Caco-2 (cell line): ENCODE results near the gene FYTTD1. TPM values are rescaled to one million over a fixed set of nuclear protein-coding genes. Genes with fewer than 3 reads are reported as not detected.

ENCODE experiments used
- BruUV-seq: library from RNA; stranded (reverse); fragments of 400-500 nt; replicated peaks from 2 replicates; lab custom pipeline; 2021; lab: Mats Ljungman, UMichigan
- CTCF ChIA-PET: fragments of 300-600 bp; sonication (Branson Sonifier 250); formaldehyde crosslinking; loops from one replicate; lab custom pipeline; 2022; ENCODE audit warnings: antibody characterized with exemption; lab: Charles Lee
- POLR2A ChIA-PET: fragments of 300-600 bp; sonication (Branson Sonifier 250); formaldehyde crosslinking; loops from one replicate; lab custom pipeline; 2022; ENCODE audit warnings: antibody characterized with exemption; lab: Charles Lee
- DNase-seq, 2 experiments: peaks; one replicate each; pipeline versions ENCODE4 v3.0.0 to v3.0.0-alpha.2; 2020 to 2022
- H3K27me3 ChIP-seq: replicated peaks from 2 replicates; pipeline ENCODE4 v1.6.0; 2011; ENCODE audit warnings: low read length; ENCODE audit not compliant: control insufficient read depth, insufficient read depth
- H3K36me3 ChIP-seq: 2 replicates; pipeline ENCODE4 v1.5.1; 2011; ENCODE audit warnings: low read length; ENCODE audit not compliant: control insufficient read depth, insufficient read depth
- H3K4me1 ChIP-seq: fragments of 250-450 bp; sonication (Bioruptor Pico); 2 replicates; pipeline ENCODE4 v1.5.1; 2020; ENCODE audit warnings: mild to moderate bottlenecking
- H3K4me3 ChIP-seq: 2 replicates; pipeline ENCODE4 v1.5.1; 2011; ENCODE audit warnings: low read depth, mild to moderate bottlenecking, control low read depth, low read length
- H3K9me3 ChIP-seq: fragments of 250-450 bp; sonication (Bioruptor Pico); 2 replicates; pipeline ENCODE4 v1.5.1; 2020; ENCODE audit warnings: mild to moderate bottlenecking, moderate library complexity
- H3K27ac Mint-ChIP-seq: one replicate; pipeline ENCODE4 v1.8.0; 2022; ENCODE audit warnings: mixed read lengths; ENCODE audit not compliant: unreplicated experiment
- H3K27me3 Mint-ChIP-seq: one replicate; pipeline ENCODE4 v1.8.0; 2022; ENCODE audit warnings: mixed read lengths; ENCODE audit not compliant: insufficient read depth, unreplicated experiment
- H3K36me3 Mint-ChIP-seq: one replicate; pipeline ENCODE4 v1.8.0; 2022; ENCODE audit warnings: mild to moderate bottlenecking, mixed read lengths; ENCODE audit not compliant: insufficient read depth, unreplicated experiment
- H3K4me1 Mint-ChIP-seq: one replicate; pipeline ENCODE4 v1.8.0; 2022; ENCODE audit warnings: low read depth, mixed read lengths; ENCODE audit not compliant: unreplicated experiment
- H3K4me3 Mint-ChIP-seq: one replicate; pipeline ENCODE4 v1.8.0; 2022; ENCODE audit warnings: mild to moderate bottlenecking, moderate library complexity, mixed read lengths; ENCODE audit not compliant: unreplicated experiment
- H3K9me3 Mint-ChIP-seq: one replicate; pipeline ENCODE4 v1.8.0; 2022; ENCODE audit warnings: mixed read lengths; ENCODE audit not compliant: unreplicated experiment
- intact Hi-C: fragments of 100-400 bp; cut with micrococcal nuclease; formaldehyde crosslinking; loops from one replicate; pipeline ENCODE4 v1.10.0; 2022; ENCODE audit not compliant: unreplicated experiment
- total RNA-seq: library from RNA; stranded (reverse); gene quantifications from 2 replicates; pipeline ENCODE4 v1.2.3, GENCODE V29; 2022
- TF ChIP-seq, protein P1 (sequence below), 2 experiments: fragments of 200-600 bp in 1 of 2; IDR thresholded peaks; 1 replicate in 1 of 2; 2 replicates in 1 of 2; pipeline versions ENCODE4 v1.5.1 to v1.8.0; 2011 to 2022; ENCODE audit warnings: antibody characterized with exemption in 1 of 2, control low read depth in 1 of 2, inconsistent platforms in 1 of 2, low read depth in 1 of 2, low read length in 1 of 2, mild to moderate bottlenecking in 1 of 2, moderate library complexity in 1 of 2; ENCODE audit not compliant: insufficient read depth in 1 of 2, severe bottlenecking in 1 of 2, unreplicated experiment in 1 of 2

Gene FYTTD1
- total RNA-seq, 1 experiment from 2014 or later, result 41.6 TPM

DNA sequence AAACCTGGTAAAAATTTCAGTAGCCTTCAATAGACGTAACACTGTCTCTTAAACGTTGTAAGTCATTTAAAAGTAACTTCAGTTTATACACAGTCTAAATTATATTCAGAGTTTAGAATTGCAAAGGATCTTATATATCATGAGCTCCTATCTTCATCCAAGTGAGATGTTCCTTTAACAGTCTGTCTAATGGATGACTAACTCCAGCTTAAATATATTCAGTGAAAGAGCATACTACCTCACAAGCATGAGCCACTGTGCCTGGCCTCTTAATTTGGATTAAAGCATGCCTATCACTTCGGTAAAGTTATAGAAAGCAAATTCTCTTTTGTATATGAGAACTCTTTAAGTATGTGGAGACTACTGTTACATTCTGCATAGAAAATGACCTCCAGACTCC lies 7.0 kb downstream of the FYTTD1 start:
- DNase-seq, result no peak
- TF ChIP-seq, protein P1, sequence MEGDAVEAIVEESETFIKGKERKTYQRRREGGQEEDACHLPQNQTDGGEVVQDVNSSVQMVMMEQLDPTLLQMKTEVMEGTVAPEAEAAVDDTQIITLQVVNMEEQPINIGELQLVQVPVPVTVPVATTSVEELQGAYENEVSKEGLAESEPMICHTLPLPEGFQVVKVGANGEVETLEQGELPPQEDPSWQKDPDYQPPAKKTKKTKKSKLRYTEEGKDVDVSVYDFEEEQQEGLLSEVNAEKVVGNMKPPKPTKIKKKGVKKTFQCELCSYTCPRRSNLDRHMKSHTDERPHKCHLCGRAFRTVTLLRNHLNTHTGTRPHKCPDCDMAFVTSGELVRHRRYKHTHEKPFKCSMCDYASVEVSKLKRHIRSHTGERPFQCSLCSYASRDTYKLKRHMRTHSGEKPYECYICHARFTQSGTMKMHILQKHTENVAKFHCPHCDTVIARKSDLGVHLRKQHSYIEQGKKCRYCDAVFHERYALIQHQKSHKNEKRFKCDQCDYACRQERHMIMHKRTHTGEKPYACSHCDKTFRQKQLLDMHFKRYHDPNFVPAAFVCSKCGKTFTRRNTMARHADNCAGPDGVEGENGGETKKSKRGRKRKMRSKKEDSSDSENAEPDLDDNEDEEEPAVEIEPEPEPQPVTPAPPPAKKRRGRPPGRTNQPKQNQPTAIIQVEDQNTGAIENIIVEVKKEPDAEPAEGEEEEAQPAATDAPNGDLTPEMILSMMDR (IDR thresholded peaks at IDR 0.05; ENCODE audit: insufficient read depth in 1 of 2, low read depth in 1 of 2, low read length in 1 of 2, severe bottlenecking in 1 of 2, unreplicated experiment in 1 of 2), result no peak
- no peaks in the 10 kb centered on the region for H3K27me3 ChIP-seq
- Mint-ChIP-seq H3K36me3 (no peaks in the 10 kb centered on the region), H3K4me3 (no peak overlapping the region), H3K9me3 (no peaks in the 10 kb centered on the region), H3K27me3 (no peaks in the 10 kb centered on the region), H3K27ac (no peak overlapping the region), H3K4me1 (peaks cover 6% of the 10 kb centered on the region)
- H3K9me3 ChIP-seq, result no peaks in the 10 kb centered on the region
- H3K4me3 ChIP-seq, result no peak overlapping the region
- BruUV-seq, result no TSS peak
- intact Hi-C loops, result no loop called here
- POLR2A ChIA-PET, result no interaction called here
- CTCF ChIA-PET, result no interaction called here
- H3K36me3 ChIP-seq, result no peaks in the 10 kb centered on the region; the same call in 1 of the 2 replicates
- peaks cover 18% of the 10 kb centered on the region for H3K4me1 ChIP-seq

DNA sequence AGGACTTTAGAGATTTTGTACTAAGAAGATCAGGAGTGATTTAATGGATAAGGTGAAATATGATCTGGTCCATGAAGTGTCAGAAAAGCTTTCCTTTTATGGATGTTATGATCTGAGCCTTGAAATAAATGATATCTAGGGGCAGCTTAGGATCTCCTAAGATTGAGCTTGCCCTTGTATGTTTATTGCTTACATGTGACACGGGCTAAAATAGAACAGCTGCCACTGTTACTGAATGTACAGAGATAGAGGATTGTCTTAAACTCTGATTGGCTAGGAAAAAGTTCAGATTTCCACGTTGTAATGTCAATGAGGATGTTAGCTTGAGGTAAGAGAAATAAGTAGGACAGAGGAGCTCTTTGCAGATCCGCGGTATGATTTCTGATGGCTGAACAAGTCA lies 8.8 kb downstream of the FYTTD1 start:
- CTCF ChIA-PET, result no interaction called here
- no TSS peak for BruUV-seq
- TF ChIP-seq, protein P1 (IDR thresholded peaks at IDR 0.05; ENCODE audit: insufficient read depth in 1 of 2, low read depth in 1 of 2, low read length in 1 of 2, severe bottlenecking in 1 of 2, unreplicated experiment in 1 of 2), result no peak
- Histone ChIP-seq H3K27me3 (no peaks in the 10 kb centered on the region), H3K36me3 (no peaks in the 10 kb centered on the region; the same call in 1 of the 2 replicates), H3K9me3 (no peaks in the 10 kb centered on the region), H3K4me3 (no peak overlapping the region), H3K4me1 (peaks cover 6% of the 10 kb centered on the region; the same call in 1 of the 2 replicates)
- Mint-ChIP-seq H3K27ac (no peak overlapping the region), H3K36me3 (no peaks in the 10 kb centered on the region), H3K9me3 (no peaks in the 10 kb centered on the region), H3K4me3 (no peak overlapping the region), H3K4me1 (peaks cover 6% of the 10 kb centered on the region), H3K27me3 (no peaks in the 10 kb centered on the region)
- POLR2A ChIA-PET, result no interaction called here
- intact Hi-C loops, result no loop called here
- DNase-seq, result no peak

DNA sequence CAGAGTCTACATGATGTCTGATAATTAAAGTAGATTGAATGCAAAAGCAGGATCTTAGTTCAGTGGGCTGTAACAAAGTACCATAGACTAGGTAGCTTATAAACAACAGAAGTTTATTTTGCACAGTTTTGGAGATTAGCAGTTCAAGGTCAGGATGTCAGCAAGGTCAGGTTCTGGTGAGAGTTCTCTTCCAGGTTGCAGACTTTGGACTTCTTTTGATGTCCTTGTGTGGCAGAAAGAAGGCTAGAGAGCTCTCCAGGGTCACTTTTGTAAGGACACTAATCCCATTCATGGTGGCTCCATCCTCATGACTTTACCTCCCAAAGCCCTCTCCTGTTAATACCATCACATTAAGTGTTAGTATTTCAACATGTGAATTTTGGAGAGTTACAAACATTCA lies 12.1 kb downstream of the FYTTD1 start:
- intact Hi-C loops, result no loop called here
- H3K27me3 Mint-ChIP-seq, result no peaks in the 10 kb centered on the region
- Histone ChIP-seq H3K27me3 (no peaks in the 10 kb centered on the region), H3K4me3 (no peak overlapping the region), H3K36me3 (no peaks in the 10 kb centered on the region; the same call in 1 of the 2 replicates), H3K4me1 (peaks cover 4% of the 10 kb centered on the region; the same call in 1 of the 2 replicates), H3K9me3 (no peaks in the 10 kb centered on the region)
- TF ChIP-seq, protein P1 (IDR thresholded peaks at IDR 0.05; ENCODE audit: insufficient read depth in 1 of 2, low read depth in 1 of 2, low read length in 1 of 2, severe bottlenecking in 1 of 2, unreplicated experiment in 1 of 2), result no peak
- CTCF ChIA-PET, result no interaction called here
- POLR2A ChIA-PET, result no interaction called here
- no peak overlapping the region for H3K4me3 Mint-ChIP-seq
- H3K27ac Mint-ChIP-seq, result no peak overlapping the region
- DNase-seq, result no peak
- H3K36me3 Mint-ChIP-seq, result peaks cover 9% of the 10 kb centered on the region
- no peaks in the 10 kb centered on the region for H3K9me3 Mint-ChIP-seq
- BruUV-seq, result no TSS peak
- H3K4me1 Mint-ChIP-seq, result no peaks in the 10 kb centered on the region
